ENCODE measurements around the gene PSORS1C1. TPM values are rescaled to one million over a fixed set of nuclear protein-coding genes. Genes with fewer than 3 reads are reported as not detected.
"Not testable (repeated sequence)": the region's sequence is repeated elsewhere in the genome, so short reads cannot be mapped to it uniquely, and the experiment has no call there.

Gene PSORS1C1
- total RNA-seq, 1 donor from 2014 or later, result not detected

GRCh38 chr6:31162463-31163165 is 48.0 kb downstream of the PSORS1C1 start:
- no peak overlapping the region for H3K4me3 Mint-ChIP-seq
- no peaks in the 10 kb centered on the region for H3K9me3 Mint-ChIP-seq
- no peak for DNase-seq (ENCODE audit: extremely low spot score, unreplicated experiment)
- H3K27ac Mint-ChIP-seq, result no peak overlapping the region
- H3K4me1 Mint-ChIP-seq (ENCODE audit: unreplicated experiment), result peaks cover 13% of the 10 kb centered on the region
- H3K36me3 Mint-ChIP-seq, result peaks cover 4% of the 10 kb centered on the region
- H3K27me3 Mint-ChIP-seq, result no peaks in the 10 kb centered on the region
- TF ChIP-seq CTCF (conservative IDR thresholded peaks at IDR 0.05), result no peak

- H3K4me3 Mint-ChIP-seq, result no peak overlapping the region
- H3K4me1 Mint-ChIP-seq (ENCODE audit: unreplicated experiment), result peaks cover 10% of the 10 kb centered on the region
- peaks cover 4% of the 10 kb centered on the region for H3K36me3 Mint-ChIP-seq
- no peaks in the 10 kb centered on the region for H3K9me3 Mint-ChIP-seq
- H3K27me3 Mint-ChIP-seq, result peaks cover 6% of the 10 kb centered on the region
- DNase-seq (ENCODE audit: extremely low spot score, unreplicated experiment), result no peak
- no peak for TF ChIP-seq CTCF (conservative IDR thresholded peaks at IDR 0.05)
- H3K27ac Mint-ChIP-seq, result no peak overlapping the region
Observed at GRCh38 chr6:31163922-31164321, 49.3 kb downstream of the PSORS1C1 start.

GRCh38 chr6:31164475-31165063 is 50.0 kb downstream of the PSORS1C1 start:
- peaks cover 13% of the 10 kb centered on the region for H3K27me3 Mint-ChIP-seq
- not testable (repeated sequence) for H3K27ac Mint-ChIP-seq; H3K4me3 Mint-ChIP-seq; H3K36me3 Mint-ChIP-seq; H3K4me1 Mint-ChIP-seq (ENCODE audit: unreplicated experiment); H3K9me3 Mint-ChIP-seq; DNase-seq (ENCODE audit: extremely low spot score, unreplicated experiment)

GRCh38 chr6:31165064-31165832 is 50.6 kb downstream of the PSORS1C1 start:
- H3K4me1 Mint-ChIP-seq (ENCODE audit: unreplicated experiment); H3K4me3 Mint-ChIP-seq; DNase-seq (ENCODE audit: extremely low spot score, unreplicated experiment); H3K9me3 Mint-ChIP-seq; H3K27ac Mint-ChIP-seq; H3K36me3 Mint-ChIP-seq: not testable (repeated sequence)
- peaks cover 13% of the 10 kb centered on the region for H3K27me3 Mint-ChIP-seq

GRCh38 chr6:31165986-31166385 is 51.4 kb downstream of the PSORS1C1 start:
- peaks cover 4% of the 10 kb centered on the region for H3K36me3 Mint-ChIP-seq
- no peak for TF ChIP-seq CTCF (conservative IDR thresholded peaks at IDR 0.05)
- H3K9me3 Mint-ChIP-seq, result no peaks in the 10 kb centered on the region
- peaks cover 4% of the 10 kb centered on the region for H3K4me1 Mint-ChIP-seq (ENCODE audit: unreplicated experiment)
- H3K4me3 Mint-ChIP-seq, result no peak overlapping the region
- H3K27me3 Mint-ChIP-seq, result peaks cover 15% of the 10 kb centered on the region
- DNase-seq (ENCODE audit: extremely low spot score, unreplicated experiment), result no peak
- no peak overlapping the region for H3K27ac Mint-ChIP-seq

GRCh38 chr6:31168606-31169005 is 54.0 kb downstream of the PSORS1C1 start:
- Mint-ChIP-seq H3K9me3 (no peaks in the 10 kb centered on the region), H3K4me3 (no peak overlapping the region), H3K27me3 (peaks cover 22% of the 10 kb centered on the region), H3K36me3 (no peaks in the 10 kb centered on the region), H3K4me1 (ENCODE audit: unreplicated experiment) (peaks cover 13% of the 10 kb centered on the region), H3K27ac (no peak overlapping the region)
- no peak for DNase-seq (ENCODE audit: extremely low spot score, unreplicated experiment)
- no peak for TF ChIP-seq CTCF (conservative IDR thresholded peaks at IDR 0.05)

Measured in type B pancreatic cell (in vitro differentiated cells).